Trophoblast cell (in vitro differentiated cells and primary cell): ENCODE measurements around the gene ACACA.
A peak's percentile ranks its signal among the peaks of the same experiment; 100 is the strongest.

Experiments
- DNase-seq, 2 donors: peaks; one replicate each; pipeline ENCODE4 v3.0.0-alpha.2; 2016
- H2AFZ ChIP-seq: 2 replicates; pipeline ENCODE4 v1.6.1; 2013; ENCODE audit warnings: low read length, moderate library complexity, mild to moderate bottlenecking; ENCODE audit not compliant: insufficient read depth, poor library complexity
- H2AK5ac ChIP-seq: 2 replicates; pipeline ENCODE4 v1.6.1; 2013; ENCODE audit warnings: mild to moderate bottlenecking, low read length
- H2BK120ac ChIP-seq: 2 replicates; pipeline ENCODE4 v1.6.1; 2013; ENCODE audit warnings: low read length, mild to moderate bottlenecking, moderate library complexity; ENCODE audit not compliant: insufficient read depth, poor library complexity
- H2BK12ac ChIP-seq: 2 replicates; pipeline ENCODE4 v1.6.1; 2013; ENCODE audit warnings: mild to moderate bottlenecking, low read length, moderate library complexity
- H2BK5ac ChIP-seq: 2 replicates; pipeline ENCODE4 v1.6.1; 2013; ENCODE audit warnings: low read length, low read depth, moderate library complexity, mild to moderate bottlenecking; ENCODE audit not compliant: poor library complexity
- H3K14ac ChIP-seq: 2 replicates; pipeline ENCODE4 v1.6.1; 2013; ENCODE audit warnings: mild to moderate bottlenecking, low read length
- H3K18ac ChIP-seq: 2 replicates; pipeline ENCODE4 v1.6.1; 2013; ENCODE audit warnings: mild to moderate bottlenecking, low read length
- H3K23ac ChIP-seq: 2 replicates; pipeline ENCODE4 v1.6.1; 2013; ENCODE audit warnings: low read length
- H3K27ac ChIP-seq: 2 replicates; pipeline ENCODE4 v1.5.1; 2013; ENCODE audit warnings: low read depth, mild to moderate bottlenecking, inconsistent platforms, low read length, moderate library complexity
- H3K27me3 ChIP-seq: 2 replicates; pipeline ENCODE4 v1.6.1; 2013; ENCODE audit warnings: inconsistent platforms, mild to moderate bottlenecking, low read length, moderate library complexity; ENCODE audit not compliant: insufficient read depth
- H3K36me3 ChIP-seq, 2 experiments: 1 replicate in 1 of 2; 2 replicates in 1 of 2; pipeline ENCODE4 v1.6.1; 2013; ENCODE audit warnings: low read length in 2 of 2, mild to moderate bottlenecking in 2 of 2, moderate library complexity in 1 of 2; ENCODE audit not compliant: insufficient read depth in 2 of 2, control insufficient read depth in 1 of 2
- H3K4ac ChIP-seq: 2 replicates; pipeline ENCODE4 v1.6.1; 2013; ENCODE audit warnings: low read depth, mild to moderate bottlenecking, low read length, moderate library complexity
- H3K4me1 ChIP-seq, 2 experiments: 1 replicate in 1 of 2; 2 replicates in 1 of 2; pipeline ENCODE4 v1.6.1; 2013; ENCODE audit warnings: low read length in 2 of 2, mild to moderate bottlenecking in 2 of 2, moderate library complexity in 1 of 2; ENCODE audit not compliant: insufficient read depth in 2 of 2, control insufficient read depth in 1 of 2
- H3K4me2 ChIP-seq: 2 replicates; pipeline ENCODE4 v1.6.1; 2013; ENCODE audit warnings: inconsistent platforms, mild to moderate bottlenecking, low read length, moderate library complexity
- H3K4me3 ChIP-seq: 2 replicates; pipeline ENCODE4 v1.5.1; 2013; ENCODE audit warnings: mild to moderate bottlenecking, low read depth, low read length, inconsistent platforms
- H3K79me1 ChIP-seq: one replicate; pipeline ENCODE4 v1.6.1; 2013; ENCODE audit warnings: low read length
- H3K79me2 ChIP-seq: 2 replicates; pipeline ENCODE4 v1.6.1; 2013; ENCODE audit warnings: low read length, mild to moderate bottlenecking; ENCODE audit not compliant: control insufficient read depth, insufficient read depth, poor library complexity
- H3K9ac ChIP-seq: 2 replicates; pipeline ENCODE4 v1.6.1; 2013; ENCODE audit warnings: mild to moderate bottlenecking, low read length
- H3K9me3 ChIP-seq: 2 replicates; pipeline ENCODE4 v1.6.1; 2013; ENCODE audit warnings: low read depth, mild to moderate bottlenecking, control low read depth, inconsistent platforms, low read length; ENCODE audit not compliant: insufficient read depth
- H4K12ac ChIP-seq: 2 replicates; pipeline ENCODE4 v1.6.1; 2013; ENCODE audit warnings: low read depth, mild to moderate bottlenecking, low read length, moderate library complexity
- H4K8ac ChIP-seq: 2 replicates; pipeline ENCODE4 v1.6.1; 2013; ENCODE audit warnings: low read depth, mild to moderate bottlenecking, low read length, moderate library complexity
- H4K91ac ChIP-seq: one replicate; pipeline ENCODE4 v1.6.1; 2013; ENCODE audit warnings: low read depth, mild to moderate bottlenecking, low read length, moderate library complexity
- WGBS: extraction: QIAGEN DNeasy Blood & Tissue Kit; methylation state at CpG from one replicate; pipeline ENCODE4 v1.1.7; 2013; ENCODE audit warnings: missing lambda C conversion rate; ENCODE audit not compliant: insufficient read length, insufficient coverage; ENCODE audit errors: extremely low coverage; 5-methylcytosine and 5-hydroxymethylcytosine counted together

ACACA gene

GRCh38 chr17:37422971-37423625 lies 16.5 kb upstream of the ACACA start:
- Histone ChIP-seq H3K9ac (no peak overlapping the region), H3K4me3 (no peak overlapping the region), H4K8ac (no peak overlapping the region), H2BK5ac (no peak overlapping the region), H3K4ac (no peak overlapping the region), H3K36me3 (peaks cover 24 to 30% of the 10 kb centered on the region in 2 experiments), H2BK120ac (no peak overlapping the region), H3K27ac (no peak overlapping the region), H3K79me2 (no peaks in the 10 kb centered on the region), H2AFZ (no peak overlapping the region), H2BK12ac (no peak overlapping the region), H4K91ac (no peak overlapping the region), H3K79me1 (no peaks in the 10 kb centered on the region), H3K23ac (no peak overlapping the region), H3K4me1 (no peaks in the 10 kb centered on the region), H3K9me3 (no peaks in the 10 kb centered on the region), H3K27me3 (no peaks in the 10 kb centered on the region), H3K4me2 (no peak overlapping the region), H3K14ac (no peak overlapping the region), H3K18ac (no peak overlapping the region), H4K12ac (no peak overlapping the region), H2AK5ac (no peak overlapping the region)
- no CpG with 5 or more reads among the region's 4 CpGs for WGBS
- DNase-seq = peak; percentile 30 to 54

- Histone ChIP-seq H3K4me1 (no peaks in the 10 kb centered on the region), H3K27me3 (no peaks in the 10 kb centered on the region), H3K4me2 (no peak overlapping the region), H3K23ac (no peak overlapping the region), H4K8ac (no peak overlapping the region), H3K9ac (no peak overlapping the region), H2BK5ac (no peak overlapping the region), H3K79me2 (no peaks in the 10 kb centered on the region), H3K14ac (no peak overlapping the region), H3K27ac (no peak overlapping the region), H2BK12ac (no peak overlapping the region), H2AK5ac (no peak overlapping the region), H2BK120ac (no peak overlapping the region), H3K79me1 (no peaks in the 10 kb centered on the region), H3K9me3 (no peaks in the 10 kb centered on the region), H2AFZ (no peak overlapping the region), H3K18ac (no peak overlapping the region), H4K12ac (no peak overlapping the region), H4K91ac (no peak overlapping the region), H3K36me3 (peaks cover 15 to 20% of the 10 kb centered on the region in 2 experiments), H3K4me3 (no peak overlapping the region), H3K4ac (no peak overlapping the region)
- no CpG with 5 or more reads among the region's 2 CpGs for WGBS
- no peak for DNase-seq
Observed at GRCh38 chr17:37417852-37418251, 11.2 kb upstream of the ACACA start.

GRCh38 chr17:37413875-37414519 lies 7.4 kb upstream of the ACACA start:
- peak in 1 of 2 donors; percentile 25 for DNase-seq
- H3K4ac ChIP-seq = no peak overlapping the region
- no peak overlapping the region for H3K27ac ChIP-seq
- H3K18ac ChIP-seq = no peak overlapping the region
- no peak overlapping the region for H4K12ac ChIP-seq
- H3K14ac ChIP-seq = no peak overlapping the region
- no peaks in the 10 kb centered on the region for H3K27me3 ChIP-seq
- no peak overlapping the region for H2BK12ac ChIP-seq
- WGBS = no CpG with 5 or more reads among the region's 7 CpGs
- no peaks in the 10 kb centered on the region for H3K79me1 ChIP-seq
- no peak overlapping the region for H3K23ac ChIP-seq
- no peaks in the 10 kb centered on the region for H3K79me2 ChIP-seq
- no peak overlapping the region for H2BK5ac ChIP-seq
- H3K4me2 ChIP-seq = no peak overlapping the region
- no peaks in the 10 kb centered on the region for H3K9me3 ChIP-seq
- H3K4me3 ChIP-seq = no peak overlapping the region
- H3K4me1 ChIP-seq = no peaks in the 10 kb centered on the region
- no peak overlapping the region for H2AK5ac ChIP-seq
- H4K91ac ChIP-seq = no peak overlapping the region
- H3K9ac ChIP-seq = no peak overlapping the region
- H3K36me3 ChIP-seq = peaks cover 18 to 20% of the 10 kb centered on the region in 2 experiments
- H2AFZ ChIP-seq = no peak overlapping the region
- no peak overlapping the region for H4K8ac ChIP-seq
- H2BK120ac ChIP-seq = no peak overlapping the region

GRCh38 chr17:37410357-37410756 lies 3.7 kb upstream of the ACACA start:
- no peak for DNase-seq
- no peak overlapping the region for H2BK5ac ChIP-seq
- no peak overlapping the region for H2BK120ac ChIP-seq
- no peak overlapping the region for H3K4me2 ChIP-seq
- no peak overlapping the region for H4K8ac ChIP-seq
- H3K14ac ChIP-seq = no peak overlapping the region
- H3K79me1 ChIP-seq = peaks cover 8% of the 10 kb centered on the region
- H3K9ac ChIP-seq = no peak overlapping the region
- H3K18ac ChIP-seq = no peak overlapping the region
- H3K4me3 ChIP-seq = no peak overlapping the region
- 100% methylated on average over 1 of the region's 3 CpGs for WGBS
- peaks cover 7% of the 10 kb centered on the region for H3K79me2 ChIP-seq
- no peaks in the 10 kb centered on the region for H3K4me1 ChIP-seq
- peaks cover 8 to 14% of the 10 kb centered on the region in 2 experiments for H3K36me3 ChIP-seq
- no peak overlapping the region for H2AK5ac ChIP-seq
- no peak overlapping the region for H4K91ac ChIP-seq
- H3K4ac ChIP-seq = no peak overlapping the region
- H3K23ac ChIP-seq = no peak overlapping the region
- H2AFZ ChIP-seq = no peak overlapping the region
- H2BK12ac ChIP-seq = no peak overlapping the region
- no peak overlapping the region for H3K27ac ChIP-seq
- H3K9me3 ChIP-seq = no peaks in the 10 kb centered on the region
- H3K27me3 ChIP-seq = no peaks in the 10 kb centered on the region
- no peak overlapping the region for H4K12ac ChIP-seq
